ENCODE data around the gene SYNJ2. TPM values are rescaled to one million over a fixed set of nuclear protein-coding genes. Genes with fewer than 3 reads are reported as not detected.

SYNJ2 gene
- total RNA-seq, 2 experiments from 2014 or later, result 28.1 to 29.4 TPM

GRCh38 chr6:158018041-158018771 is 36.5 kb downstream of the SYNJ2 start:
- no peaks in the 10 kb centered on the region for H3K27me3 Mint-ChIP-seq
- H3K36me3 Mint-ChIP-seq, result peaks cover 23% of the 10 kb centered on the region
- no peak for DNase-seq
- peaks cover 21% of the 10 kb centered on the region for H3K4me1 Mint-ChIP-seq
- no peak overlapping the region for H3K27ac Mint-ChIP-seq
- H3K4me3 Mint-ChIP-seq, result no peak overlapping the region
- no peaks in the 10 kb centered on the region for H3K9me3 Mint-ChIP-seq

GRCh38 chr6:158018851-158019361 is 37.2 kb downstream of the SYNJ2 start:
- peaks cover 15% of the 10 kb centered on the region for H3K4me1 Mint-ChIP-seq

GRCh38 chr6:158019416-158019815 is 37.8 kb downstream of the SYNJ2 start:
- no peak for DNase-seq
- peaks cover 10% of the 10 kb centered on the region for H3K4me1 Mint-ChIP-seq
- no peak overlapping the region for H3K4me3 Mint-ChIP-seq
- no peak overlapping the region for H3K27ac Mint-ChIP-seq
- peaks cover 15% of the 10 kb centered on the region for H3K36me3 Mint-ChIP-seq
- H3K27me3 Mint-ChIP-seq, result no peaks in the 10 kb centered on the region
- H3K9me3 Mint-ChIP-seq, result no peaks in the 10 kb centered on the region

More at GRCh38 chr6:158018851-158019361, 37.2 kb downstream of the SYNJ2 start:
- H3K27me3 Mint-ChIP-seq, result no peaks in the 10 kb centered on the region
- peaks cover 17% of the 10 kb centered on the region for H3K36me3 Mint-ChIP-seq
- H3K4me3 Mint-ChIP-seq, result no peak overlapping the region
- no peak for DNase-seq
- H3K27ac Mint-ChIP-seq, result no peak overlapping the region
- no peaks in the 10 kb centered on the region for H3K9me3 Mint-ChIP-seq

DNA sequence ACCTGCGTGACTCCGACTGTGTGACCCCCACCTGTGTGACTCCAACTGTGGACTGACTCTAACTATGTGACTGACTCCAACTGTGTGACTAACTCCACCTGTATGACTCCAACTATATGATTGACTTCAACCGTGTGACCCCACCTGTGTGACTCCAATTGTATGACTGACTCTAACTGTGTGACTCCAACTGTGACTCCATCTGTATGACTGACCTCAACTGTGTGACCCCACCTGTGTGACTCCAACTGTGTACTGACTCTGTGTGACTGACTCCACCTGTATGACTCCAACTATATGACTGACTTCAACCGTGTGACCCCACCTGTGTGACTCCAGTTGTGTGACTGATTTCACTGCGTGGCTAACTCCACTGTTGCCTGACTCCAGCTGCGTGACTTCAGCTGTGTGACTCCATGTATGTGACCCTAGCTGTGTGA is 38.6 kb downstream of the SYNJ2 start:
- no peak overlapping the region for H3K27ac Mint-ChIP-seq
- no peak for DNase-seq
- peaks cover 3% of the 10 kb centered on the region for H3K4me1 Mint-ChIP-seq
- no peak overlapping the region for H3K4me3 Mint-ChIP-seq
- H3K27me3 Mint-ChIP-seq, result no peaks in the 10 kb centered on the region
- peaks cover 10% of the 10 kb centered on the region for H3K36me3 Mint-ChIP-seq
- H3K9me3 Mint-ChIP-seq, result no peaks in the 10 kb centered on the region

- Mint-ChIP-seq H3K27me3 (no peaks in the 10 kb centered on the region), H3K27ac (no peak overlapping the region)
These were observed 39.1 kb downstream of the SYNJ2 start for GRCh38 chr6:158020811-158021210.

DNA sequence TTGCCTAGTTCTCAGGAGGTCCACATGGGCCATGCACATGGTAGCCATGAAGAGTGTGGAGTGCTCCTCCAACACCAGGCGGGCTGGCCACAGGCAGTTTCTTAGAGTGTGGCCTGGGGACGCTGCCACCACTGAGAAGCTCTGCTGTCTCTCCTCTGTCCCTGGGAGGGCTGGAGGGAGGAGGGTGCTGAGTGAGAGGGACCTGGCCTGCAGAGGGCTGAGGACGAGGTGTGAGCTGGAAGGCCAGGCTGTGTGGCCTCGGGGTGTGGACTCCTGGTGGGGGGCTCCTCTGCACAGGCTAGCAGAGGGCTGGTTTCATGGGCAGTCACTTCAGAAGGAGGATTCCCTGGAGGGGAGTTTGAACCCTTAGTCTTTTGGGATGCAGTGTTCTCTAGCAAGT is 39.7 kb downstream of the SYNJ2 start:
- DNase-seq, result no peak

More at GRCh38 chr6:158020811-158021210, 39.1 kb downstream of the SYNJ2 start:
- no peak overlapping the region for H3K4me3 Mint-ChIP-seq
- no peak for DNase-seq
- no peaks in the 10 kb centered on the region for H3K9me3 Mint-ChIP-seq
- peaks cover 5% of the 10 kb centered on the region for H3K4me1 Mint-ChIP-seq
- peaks cover 10% of the 10 kb centered on the region for H3K36me3 Mint-ChIP-seq

GRCh38 chr6:158021814-158022748 is 40.4 kb downstream of the SYNJ2 start:
- Mint-ChIP-seq H3K27ac (no peak overlapping the region), H3K36me3 (peaks cover 10% of the 10 kb centered on the region), H3K27me3 (no peaks in the 10 kb centered on the region), H3K9me3 (no peaks in the 10 kb centered on the region), H3K4me1 (peaks cover 16% of the 10 kb centered on the region), H3K4me3 (no peak overlapping the region)
- DNase-seq, result no peak

More for the DNA sequence above, 39.7 kb downstream of the SYNJ2 start:
- H3K27ac Mint-ChIP-seq, result no peak overlapping the region
- H3K27me3 Mint-ChIP-seq, result no peaks in the 10 kb centered on the region
- H3K36me3 Mint-ChIP-seq, result peaks cover 10% of the 10 kb centered on the region
- peaks cover 10% of the 10 kb centered on the region for H3K4me1 Mint-ChIP-seq
- H3K9me3 Mint-ChIP-seq, result no peaks in the 10 kb centered on the region
- no peak overlapping the region for H3K4me3 Mint-ChIP-seq

DNA sequence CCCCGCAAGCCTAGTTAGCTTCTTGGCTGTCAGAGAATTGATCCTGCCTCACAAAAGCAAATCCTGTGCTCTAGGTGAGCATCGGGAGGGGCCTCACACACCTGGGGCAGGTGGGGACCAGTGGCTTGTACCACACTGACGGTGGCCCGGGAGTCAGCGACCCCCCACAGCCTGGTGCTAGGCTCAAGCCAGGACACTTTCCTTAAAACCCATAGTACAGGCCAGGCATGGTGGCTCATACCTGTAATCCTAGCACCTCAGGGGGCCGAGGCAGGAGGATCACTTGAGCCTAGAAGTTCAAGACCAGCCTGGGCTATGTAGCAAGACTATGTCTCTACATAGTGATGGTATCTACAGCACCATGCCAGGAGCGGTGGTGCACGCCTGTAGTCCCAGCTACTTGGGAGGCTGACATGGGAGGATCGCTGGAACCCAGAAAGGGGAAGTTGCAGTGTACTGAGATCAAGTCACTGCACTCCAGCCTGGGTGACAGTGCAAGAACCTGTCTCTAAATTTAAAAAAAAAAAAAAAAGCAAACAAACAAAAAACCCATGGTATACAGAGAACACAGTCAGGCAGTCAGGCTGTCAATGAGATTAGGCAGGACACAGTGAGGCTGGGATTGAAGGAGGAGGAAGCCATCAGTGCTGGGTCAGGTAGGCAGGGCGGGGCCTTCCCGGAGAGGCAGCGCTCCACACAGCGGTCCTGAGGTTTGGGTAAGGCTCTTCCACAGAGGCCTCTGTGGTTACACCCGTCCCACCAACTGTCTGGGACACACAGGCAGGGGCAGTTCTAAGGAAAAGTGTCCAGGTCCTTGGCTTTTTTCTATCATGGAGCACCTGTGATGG is 41.3 kb downstream of the SYNJ2 start:
- no peak overlapping the region for H3K4me3 Mint-ChIP-seq
- no peak overlapping the region for H3K27ac Mint-ChIP-seq
- H3K9me3 Mint-ChIP-seq, result no peaks in the 10 kb centered on the region
- H3K27me3 Mint-ChIP-seq, result no peaks in the 10 kb centered on the region
- H3K4me1 Mint-ChIP-seq, result peaks cover 25% of the 10 kb centered on the region
- no peak for DNase-seq
- peaks cover 16% of the 10 kb centered on the region for H3K36me3 Mint-ChIP-seq

DNA sequence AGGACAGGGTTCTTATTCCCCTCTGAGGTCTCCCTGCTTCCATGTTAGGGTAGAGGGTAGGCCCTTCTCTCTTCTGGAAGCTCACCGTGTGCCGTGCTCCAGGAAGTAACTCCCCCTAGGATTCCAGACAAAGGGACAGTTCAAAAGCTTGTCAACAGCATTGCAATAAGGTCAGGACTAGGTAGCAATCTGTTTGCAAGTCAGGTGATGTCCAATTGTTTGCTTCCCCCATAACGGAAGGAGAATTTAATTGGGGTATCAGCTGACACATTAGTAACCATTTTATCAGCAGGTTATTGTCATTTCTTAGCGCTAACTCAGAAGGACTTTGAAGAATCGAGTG is 41.9 kb downstream of the SYNJ2 start:
- H3K4me1 Mint-ChIP-seq, result peaks cover 27% of the 10 kb centered on the region
- H3K9me3 Mint-ChIP-seq, result no peaks in the 10 kb centered on the region
- no peak overlapping the region for H3K27ac Mint-ChIP-seq
- no peak for DNase-seq
- no peak overlapping the region for H3K4me3 Mint-ChIP-seq
- H3K27me3 Mint-ChIP-seq, result no peaks in the 10 kb centered on the region
- H3K36me3 Mint-ChIP-seq, result peaks cover 16% of the 10 kb centered on the region

GRCh38 chr6:158024566-158025297 is 43.1 kb downstream of the SYNJ2 start:
- no peaks in the 10 kb centered on the region for H3K27me3 Mint-ChIP-seq
- no peaks in the 10 kb centered on the region for H3K9me3 Mint-ChIP-seq
- H3K4me1 Mint-ChIP-seq, result peaks cover 27% of the 10 kb centered on the region
- peak overlapping the region; percentile 100 for H3K27ac Mint-ChIP-seq
- peaks cover 16% of the 10 kb centered on the region for H3K36me3 Mint-ChIP-seq
- DNase-seq, result no peak
- no peak overlapping the region for H3K4me3 Mint-ChIP-seq

DNA sequence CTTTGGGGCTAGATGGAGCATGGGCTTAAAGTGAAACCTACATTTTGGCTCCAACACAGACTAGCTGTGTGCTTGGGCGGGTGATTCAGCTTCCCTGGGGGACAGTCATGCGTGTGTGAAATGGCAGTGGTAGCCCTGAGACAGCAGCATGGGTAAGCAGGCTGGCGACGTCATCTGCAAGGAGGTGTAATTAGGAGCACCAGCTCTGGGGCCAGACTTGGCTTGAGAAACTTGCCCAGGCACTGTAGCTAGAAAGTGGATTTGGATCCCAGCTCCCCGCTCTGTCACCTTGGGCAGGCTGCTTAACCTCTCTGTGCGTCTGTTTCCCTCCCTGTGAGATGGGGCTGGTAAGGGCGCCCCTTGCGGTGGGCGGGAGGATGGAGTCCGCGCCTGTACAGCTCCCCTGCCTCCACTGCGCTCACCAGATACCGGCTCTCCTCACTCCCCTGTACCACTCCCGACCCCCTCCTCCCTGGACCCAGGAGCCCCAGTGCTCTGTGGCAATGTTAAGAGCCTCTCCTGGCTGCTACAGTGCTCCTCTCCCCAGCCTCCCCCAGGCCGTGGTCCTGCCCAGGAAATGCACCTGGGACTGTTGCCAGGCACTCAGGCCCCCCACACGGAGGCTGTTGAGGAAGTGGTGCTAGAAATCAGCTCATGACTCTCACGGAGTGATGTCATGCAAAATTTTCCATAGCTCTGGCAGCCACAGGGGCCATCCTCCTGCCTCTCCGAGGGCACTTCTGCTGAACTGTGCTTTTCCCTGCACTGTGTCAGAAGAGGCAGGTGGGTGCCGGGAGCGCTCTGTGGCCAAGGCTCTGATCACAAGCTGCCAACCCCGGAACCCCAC is 44.6 kb downstream of the SYNJ2 start:
- peak overlapping the region; percentile 100 for H3K27ac Mint-ChIP-seq
- peak overlapping the region; percentile 84 for H3K4me3 Mint-ChIP-seq
- no peaks in the 10 kb centered on the region for H3K9me3 Mint-ChIP-seq
- DNase-seq, result peak; percentile 87
- no peaks in the 10 kb centered on the region for H3K27me3 Mint-ChIP-seq
- peaks cover 15% of the 10 kb centered on the region for H3K36me3 Mint-ChIP-seq
- H3K4me1 Mint-ChIP-seq, result peaks cover 38% of the 10 kb centered on the region

GRCh38 chr6:158026901-158027589 is 45.4 kb downstream of the SYNJ2 start:
- H3K27ac Mint-ChIP-seq, result peak overlapping the region; percentile 100
- H3K36me3 Mint-ChIP-seq, result peaks cover 18% of the 10 kb centered on the region
- H3K27me3 Mint-ChIP-seq, result no peaks in the 10 kb centered on the region
- no peaks in the 10 kb centered on the region for H3K9me3 Mint-ChIP-seq
- H3K4me3 Mint-ChIP-seq, result peak overlapping the region; percentile 84
- peaks cover 45% of the 10 kb centered on the region for H3K4me1 Mint-ChIP-seq
- DNase-seq, result no peak

Measured in activated naive CD8-positive, alpha-beta T cell treated with anti-CD3 and anti-CD28 coated beads for 36 hours (primary cell).